DND-41 (cell line): ENCODE data around the gene KCNN3.

Source experiments
- ATAC-seq: fragments of 200-7000 bp; cut with Tn5 transposase; 3 replicates; pipeline ENCODE4 v1.9.1; 2021; ENCODE audit warnings: low read depth; ENCODE audit not compliant: insufficient read depth
- DNase-seq: peaks from one replicate; pipeline ENCODE4 v3.0.0-alpha.2; 2020
- H2AFZ ChIP-seq: 2 replicates; pipeline ENCODE4 v1.6.0; 2012; ENCODE audit warnings: low read depth, low read length
- H3K27ac ChIP-seq: 2 replicates; pipeline ENCODE4 v1.5.1; 2012; ENCODE audit warnings: low read length, inconsistent platforms
- H3K27me3 ChIP-seq: fragments of 200-600 bp; sonication (generic); 2 replicates; pipeline ENCODE4 v1.6.0; 2012; ENCODE audit warnings: low read length, mild to moderate bottlenecking, inconsistent platforms; ENCODE audit not compliant: insufficient read depth, poor library complexity
- H3K36me3 ChIP-seq: 2 replicates; pipeline ENCODE4 v1.5.1; 2012; ENCODE audit warnings: low read length, inconsistent platforms; ENCODE audit not compliant: insufficient read depth
- H3K4me1 ChIP-seq: 2 replicates; pipeline ENCODE4 v1.5.1; 2012; ENCODE audit warnings: mild to moderate bottlenecking, low read length; ENCODE audit not compliant: insufficient read depth
- H3K4me2 ChIP-seq: 2 replicates; pipeline ENCODE4 v1.6.0; 2012; ENCODE audit warnings: mild to moderate bottlenecking, moderate library complexity, low read length, inconsistent platforms; ENCODE audit not compliant: insufficient read depth
- H3K4me3 ChIP-seq, 2 experiments: fragments of 200-600 bp in 1 of 2; shearing (Covaris generic) in 1 of 2; 2 replicates each; pipeline ENCODE4 v1.5.1; 2012 to 2016; ENCODE audit warnings: inconsistent platforms in 2 of 2, low read length in 2 of 2, mild to moderate bottlenecking in 2 of 2, low read depth in 1 of 2, moderate library complexity in 1 of 2
- H3K79me2 ChIP-seq: 2 replicates; pipeline ENCODE4 v1.6.0; 2012; ENCODE audit warnings: low read length, inconsistent platforms; ENCODE audit not compliant: insufficient read depth
- H3K9ac ChIP-seq: 2 replicates; pipeline ENCODE4 v1.6.0; 2012; ENCODE audit warnings: low read depth, mild to moderate bottlenecking, inconsistent platforms, low read length, moderate library complexity
- H3K9me3 ChIP-seq: 2 replicates; pipeline ENCODE4 v1.5.1; 2012; ENCODE audit warnings: low read length, moderate library complexity, mild to moderate bottlenecking, inconsistent platforms; ENCODE audit not compliant: insufficient read depth, severe bottlenecking
- H4K20me1 ChIP-seq: 2 replicates; pipeline ENCODE4 v1.6.0; 2012; ENCODE audit warnings: low read length; ENCODE audit not compliant: insufficient read depth
- CTCF ChIP-seq: IDR thresholded peaks from 2 replicates; pipeline ENCODE4 v1.5.1; 2012; ENCODE audit warnings: borderline replicate concordance, low read length, moderate library complexity, mild to moderate bottlenecking; ENCODE audit not compliant: poor library complexity, severe bottlenecking; ENCODE audit errors: extremely low read depth
- EZH2 ChIP-seq: IDR thresholded peaks from 3 replicates; pipeline ENCODE4 v1.6.1; 2012; ENCODE audit warnings: borderline replicate concordance, low read depth, mild to moderate bottlenecking, moderate library complexity, low read length, inconsistent platforms; ENCODE audit not compliant: severe bottlenecking

KCNN3 gene

GRCh38 chr1:154707901-154708463, 162.1 kb downstream of the KCNN3 start:
- Histone ChIP-seq H3K4me2 (no peak overlapping the region), H2AFZ (no peak overlapping the region), H3K4me1 (no peaks in the 10 kb centered on the region), H3K27ac (no peak overlapping the region), H3K9ac (no peak overlapping the region), H4K20me1 (no peaks in the 10 kb centered on the region; the same call in 1 of the 2 replicates), H3K79me2 (no peaks in the 10 kb centered on the region), H3K27me3 (peaks cover 2% of the 10 kb centered on the region), H3K36me3 (no peaks in the 10 kb centered on the region), H3K4me3 (no peak overlapping the region), H3K9me3 (no peaks in the 10 kb centered on the region)
- no peak for DNase-seq
- TF ChIP-seq CTCF (no peak), EZH2 (no peak)
- no peak for ATAC-seq

- Histone ChIP-seq H3K4me1 (no peaks in the 10 kb centered on the region), H3K4me2 (no peak overlapping the region), H3K9ac (no peak overlapping the region), H2AFZ (no peak overlapping the region), H3K36me3 (no peaks in the 10 kb centered on the region), H4K20me1 (no peaks in the 10 kb centered on the region; the same call in 1 of the 2 replicates), H3K27me3 (peaks cover 5% of the 10 kb centered on the region), H3K27ac (no peak overlapping the region), H3K4me3 (no peak overlapping the region), H3K9me3 (no peaks in the 10 kb centered on the region), H3K79me2 (no peaks in the 10 kb centered on the region)
- ATAC-seq (no peak), DNase-seq (no peak)
- TF ChIP-seq EZH2, result no peak
- no peak for TF ChIP-seq CTCF
Observed at GRCh38 chr1:154706851-154707250, 163.2 kb downstream of the KCNN3 start.

GRCh38 chr1:154705544-154705943, 164.5 kb downstream of the KCNN3 start:
- DNase-seq (no peak), ATAC-seq (no peak)
- Histone ChIP-seq H4K20me1 (no peaks in the 10 kb centered on the region; the same call in 1 of the 2 replicates), H3K4me1 (no peaks in the 10 kb centered on the region), H2AFZ (no peak overlapping the region), H3K4me3 (no peak overlapping the region), H3K9ac (no peak overlapping the region), H3K9me3 (no peaks in the 10 kb centered on the region), H3K4me2 (no peak overlapping the region), H3K79me2 (no peaks in the 10 kb centered on the region), H3K27ac (no peak overlapping the region), H3K36me3 (no peaks in the 10 kb centered on the region), H3K27me3 (peaks cover 5% of the 10 kb centered on the region)
- TF ChIP-seq EZH2, result no peak
- no peak for TF ChIP-seq CTCF

- no peaks in the 10 kb centered on the region for H4K20me1 ChIP-seq
- no peak overlapping the region for H3K4me2 ChIP-seq
- peaks cover 11% of the 10 kb centered on the region for H3K27me3 ChIP-seq
- no peaks in the 10 kb centered on the region for H3K9me3 ChIP-seq
- H3K4me1 ChIP-seq, result no peaks in the 10 kb centered on the region
- no peak overlapping the region for H2AFZ ChIP-seq
- no peak overlapping the region for H3K27ac ChIP-seq
- ATAC-seq (0 out of 3 replicates have a peak, but pooled peaks have one; percentile 35), DNase-seq (no peak)
- no peaks in the 10 kb centered on the region for H3K36me3 ChIP-seq
- no peak overlapping the region for H3K9ac ChIP-seq
- no peaks in the 10 kb centered on the region for H3K79me2 ChIP-seq
- no peak overlapping the region for H3K4me3 ChIP-seq
- TF ChIP-seq CTCF (no peak), EZH2 (no peak)
Observed at GRCh38 chr1:154703170-154703569, 166.9 kb downstream of the KCNN3 start.
